ENCODE results near the gene ELMOD2.

- TF ChIP-seq CTCF (conservative IDR thresholded peaks at IDR 0.05) (no peak), ZFX (IDR thresholded peaks at IDR 0.05) (no peak)
Observed at GRCh38 chr4:140485939-140486338, 38.0 kb upstream of the ELMOD2 start.
